GM13976 (cell line): ENCODE results near the gene TRAP1.
"Not testable (repeated sequence)": the region's sequence is repeated elsewhere in the genome, so short reads cannot be mapped to it uniquely, and the experiment has no call there.

ENCODE experiments used
- DNase-seq: peaks from one replicate; pipeline ENCODE4 v3.0.0; 2012; ENCODE audit warnings: low spot score
- CTCF ChIP-seq: IDR thresholded peaks from 2 replicates; pipeline ENCODE4 v1.5.1; 2012; ENCODE audit warnings: borderline replicate concordance, mild to moderate bottlenecking; ENCODE audit not compliant: insufficient read depth; ENCODE audit errors: extremely low read depth, missing control alignments, control extremely low read depth
- in situ Hi-C: fragments of 300-500 bp; cut with MboI; formaldehyde crosslinking; loops from one replicate; pipeline ENCODE4 v1.12.0; 2022; ENCODE audit warnings: low sequenced_read_pairs, mixed read lengths, inconsistent platforms; ENCODE audit not compliant: unreplicated experiment

TRAP1 gene

GRCh38 chr16:3664187-3664896 lies 53.0 kb downstream of the TRAP1 start:
- TF ChIP-seq CTCF = no peak
- DNase-seq = no peak
- in situ Hi-C loops = loop anchor here (25.0 kb wide), 1 partner anchor 127 kb away; no protein-coding TSS in a partner anchor

GRCh38 chr16:3662601-3663000 lies 54.7 kb downstream of the TRAP1 start:
- TF ChIP-seq CTCF = no peak
- DNase-seq = no peak
- in situ Hi-C loops = loop anchor here (25.0 kb wide), 1 partner anchor 125 kb away; no protein-coding TSS in a partner anchor

- no peak for DNase-seq
- TF ChIP-seq CTCF = no peak
- in situ Hi-C loops = loop anchor here (25.0 kb wide), 1 partner anchor 125 kb away; no protein-coding TSS in a partner anchor
These were observed 55.4 kb downstream of the TRAP1 start for GRCh38 chr16:3661922-3662321.

GRCh38 chr16:3661311-3661710 lies 56.0 kb downstream of the TRAP1 start:
- no peak for TF ChIP-seq CTCF
- no peak for DNase-seq
- in situ Hi-C loops = loop anchor here (25.0 kb wide), 1 partner anchor 124 kb away; no protein-coding TSS in a partner anchor

- no peak for DNase-seq
- no peak for TF ChIP-seq CTCF
- in situ Hi-C loops = loop anchor here (10.0 to 25.0 kb wide), 2 partner anchors 64 to 122 kb away; no protein-coding TSS in a partner anchor
These were observed 58.1 kb downstream of the TRAP1 start for GRCh38 chr16:3659251-3659650.

GRCh38 chr16:3656491-3657468 lies 60.5 kb downstream of the TRAP1 start:
- in situ Hi-C loops = loop anchor here (10.0 to 25.0 kb wide), 2 partner anchors 62 to 119 kb away; no protein-coding TSS in a partner anchor
- DNase-seq = no peak
- TF ChIP-seq CTCF = no peak

GRCh38 chr16:3656160-3656490 lies 61.2 kb downstream of the TRAP1 start:
- in situ Hi-C loops = loop anchor here (10.0 to 25.0 kb wide), 2 partner anchors 61 to 119 kb away; no protein-coding TSS in a partner anchor
- not testable (repeated sequence) for DNase-seq
